Midbrain (tissue), 1 donor: ENCODE results near the gene KCNH5.
A peak's percentile ranks its signal among the peaks of the same experiment; 100 is the strongest.

Experiments used
- DNase-seq: peaks from one replicate; lab custom pipeline; 2025; lab: John Stamatoyannopoulos, UW

Gene KCNH5, protein sequence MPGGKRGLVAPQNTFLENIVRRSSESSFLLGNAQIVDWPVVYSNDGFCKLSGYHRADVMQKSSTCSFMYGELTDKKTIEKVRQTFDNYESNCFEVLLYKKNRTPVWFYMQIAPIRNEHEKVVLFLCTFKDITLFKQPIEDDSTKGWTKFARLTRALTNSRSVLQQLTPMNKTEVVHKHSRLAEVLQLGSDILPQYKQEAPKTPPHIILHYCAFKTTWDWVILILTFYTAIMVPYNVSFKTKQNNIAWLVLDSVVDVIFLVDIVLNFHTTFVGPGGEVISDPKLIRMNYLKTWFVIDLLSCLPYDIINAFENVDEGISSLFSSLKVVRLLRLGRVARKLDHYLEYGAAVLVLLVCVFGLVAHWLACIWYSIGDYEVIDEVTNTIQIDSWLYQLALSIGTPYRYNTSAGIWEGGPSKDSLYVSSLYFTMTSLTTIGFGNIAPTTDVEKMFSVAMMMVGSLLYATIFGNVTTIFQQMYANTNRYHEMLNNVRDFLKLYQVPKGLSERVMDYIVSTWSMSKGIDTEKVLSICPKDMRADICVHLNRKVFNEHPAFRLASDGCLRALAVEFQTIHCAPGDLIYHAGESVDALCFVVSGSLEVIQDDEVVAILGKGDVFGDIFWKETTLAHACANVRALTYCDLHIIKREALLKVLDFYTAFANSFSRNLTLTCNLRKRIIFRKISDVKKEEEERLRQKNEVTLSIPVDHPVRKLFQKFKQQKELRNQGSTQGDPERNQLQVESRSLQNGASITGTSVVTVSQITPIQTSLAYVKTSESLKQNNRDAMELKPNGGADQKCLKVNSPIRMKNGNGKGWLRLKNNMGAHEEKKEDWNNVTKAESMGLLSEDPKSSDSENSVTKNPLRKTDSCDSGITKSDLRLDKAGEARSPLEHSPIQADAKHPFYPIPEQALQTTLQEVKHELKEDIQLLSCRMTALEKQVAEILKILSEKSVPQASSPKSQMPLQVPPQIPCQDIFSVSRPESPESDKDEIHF

DNA sequence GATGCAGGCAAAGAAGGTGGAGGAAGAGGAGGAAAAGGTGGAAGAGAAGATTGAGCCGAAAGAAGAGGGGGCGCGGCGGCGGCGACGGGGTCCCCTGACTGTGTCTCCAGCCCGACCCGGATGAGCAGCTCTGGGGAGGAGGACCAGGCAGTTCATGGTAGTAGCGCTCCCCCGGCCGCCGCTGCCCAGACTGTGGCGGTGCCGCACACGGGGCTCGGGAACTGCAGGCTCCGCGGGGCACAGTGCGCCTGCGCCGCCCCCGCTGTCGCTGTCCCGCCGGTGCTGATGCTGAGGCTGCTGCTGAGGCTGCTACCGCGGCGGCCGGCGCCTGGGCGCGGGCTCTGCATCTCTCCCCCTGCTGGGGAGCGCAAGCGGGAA, at the start of gene KCNH5:
KCNH5 (minus strand) TSS at position 225 of the 378 bp plus-strand sequence. CDS start 272 bp downstream, outside the sequence.
- DNase-seq, result peak; percentile 43

DNA sequence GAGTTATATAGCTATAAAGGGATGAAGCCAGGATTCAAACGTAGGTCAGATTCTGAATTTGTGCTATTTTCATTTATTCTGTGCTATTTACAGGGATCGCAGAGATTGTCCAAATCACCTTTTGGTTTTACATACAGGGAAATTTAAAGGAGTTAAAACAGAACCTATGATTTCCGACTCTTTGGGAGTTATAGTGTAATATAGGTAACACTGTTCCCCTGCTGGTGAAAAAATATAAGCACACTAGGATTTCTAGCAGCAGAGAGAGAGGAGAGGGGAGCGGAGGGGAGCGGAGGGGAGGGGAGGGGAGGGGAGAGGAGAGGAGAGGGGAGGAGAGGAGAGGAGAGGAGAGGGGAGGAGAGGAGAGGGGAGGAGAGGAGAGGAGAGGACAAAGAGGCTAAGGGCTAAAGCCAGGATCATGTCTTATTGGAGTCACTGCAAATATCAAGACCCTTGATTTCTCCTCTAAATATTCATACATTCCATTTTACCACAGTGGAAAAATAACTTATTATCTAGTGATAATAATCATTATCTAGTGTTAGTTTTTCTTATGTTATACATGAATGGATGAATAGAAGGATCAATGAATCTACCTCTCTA, 46.2 kb upstream of the KCNH5 start:
- DNase-seq, result no peak

DNA sequence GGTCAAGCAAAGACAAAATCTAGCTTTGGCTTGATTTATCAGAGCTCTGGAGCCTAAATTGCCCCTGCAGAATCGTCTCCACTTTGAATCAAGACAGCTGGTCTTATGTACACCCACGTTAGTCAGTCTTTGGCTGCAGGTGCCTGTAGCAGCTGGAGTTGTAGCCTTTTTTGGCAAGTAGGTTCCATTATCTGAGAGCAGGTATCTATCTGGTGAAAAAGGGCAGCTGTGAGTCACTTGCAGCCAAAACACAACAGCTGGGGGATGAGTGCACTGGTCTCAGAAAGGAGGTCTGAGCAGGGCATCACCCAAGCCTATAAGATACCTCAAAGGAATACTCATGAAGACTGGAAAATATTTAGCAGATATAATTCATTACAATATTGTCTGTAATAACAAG, 43.6 kb upstream of the KCNH5 start:
- DNase-seq, result no peak

DNA sequence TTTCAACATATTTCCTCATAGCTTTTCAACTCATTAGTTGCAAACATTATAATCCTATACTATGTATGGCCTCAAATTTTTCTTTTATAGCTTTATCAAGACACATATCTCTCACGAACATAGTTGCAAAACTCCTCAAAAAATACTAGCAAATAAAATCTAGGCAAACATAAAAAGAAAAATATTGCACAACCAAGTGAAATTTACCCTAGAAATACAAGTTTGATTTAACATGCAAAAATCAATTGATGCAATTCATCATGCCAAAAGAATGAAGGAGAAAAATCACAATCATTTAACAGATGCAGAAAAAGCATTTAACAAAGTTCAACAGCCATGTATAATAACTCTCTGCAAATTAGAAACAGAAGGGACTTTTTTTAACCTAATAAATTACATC, 33.3 kb upstream of the KCNH5 start:
- no peak for DNase-seq

DNA sequence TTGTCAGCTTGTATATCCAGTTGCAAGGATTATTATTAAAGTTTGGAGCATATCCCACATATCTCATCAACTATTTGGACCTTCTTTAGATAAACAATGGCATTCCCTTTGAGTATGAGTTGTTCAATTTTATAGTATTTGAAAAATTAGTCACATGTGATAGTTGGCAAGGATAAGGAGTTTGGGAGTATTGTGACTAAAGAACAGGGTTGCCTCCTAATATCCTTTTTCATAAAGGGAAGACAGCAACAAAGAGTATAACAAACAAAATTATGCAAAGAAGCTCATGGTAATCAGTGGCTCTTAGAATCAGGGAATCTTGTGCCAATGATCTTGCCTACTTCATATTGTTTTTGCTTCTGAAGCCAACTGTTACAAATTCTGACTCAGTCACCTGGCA, 31.2 kb upstream of the KCNH5 start:
- no peak for DNase-seq

DNA sequence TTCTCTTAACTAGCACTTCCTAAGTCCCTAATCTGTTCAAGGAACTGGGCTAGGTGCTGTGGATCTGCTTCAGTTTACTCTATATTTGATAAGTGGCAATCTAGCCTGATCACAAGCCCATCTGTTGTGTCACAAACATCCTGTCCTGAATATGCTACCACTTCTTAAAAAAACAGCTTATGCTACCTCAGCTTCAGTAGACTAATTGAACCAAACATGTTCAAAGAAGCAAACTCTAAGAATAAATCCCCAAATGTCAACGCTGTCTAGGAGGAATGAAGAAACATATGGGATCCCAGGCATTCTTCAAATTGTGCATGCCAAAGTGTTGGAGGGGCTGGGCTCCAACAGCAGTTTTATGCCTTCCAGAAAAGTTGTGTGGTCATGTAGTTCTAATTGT, 10.4 kb upstream of the KCNH5 start:
- no peak for DNase-seq

DNA sequence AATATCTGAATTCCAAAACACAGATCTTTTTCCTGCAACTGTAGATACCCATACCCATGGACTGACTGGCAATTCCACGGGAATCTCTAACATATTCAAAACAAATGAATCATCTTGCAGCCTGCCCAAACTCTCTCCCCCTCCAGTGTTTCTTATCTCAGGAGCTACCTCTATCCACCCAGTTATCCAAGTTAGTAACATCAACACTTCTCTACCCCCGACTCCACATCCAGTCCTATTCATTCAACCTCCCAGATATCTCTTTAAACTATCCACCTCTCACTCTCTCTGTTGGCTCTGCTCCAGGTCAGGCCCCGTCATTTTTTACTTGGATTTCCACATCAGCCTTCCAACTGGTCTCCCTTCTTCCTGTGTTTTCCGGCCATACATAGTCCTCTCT, 6.7 kb upstream of the KCNH5 start:
- DNase-seq, result no peak

DNA sequence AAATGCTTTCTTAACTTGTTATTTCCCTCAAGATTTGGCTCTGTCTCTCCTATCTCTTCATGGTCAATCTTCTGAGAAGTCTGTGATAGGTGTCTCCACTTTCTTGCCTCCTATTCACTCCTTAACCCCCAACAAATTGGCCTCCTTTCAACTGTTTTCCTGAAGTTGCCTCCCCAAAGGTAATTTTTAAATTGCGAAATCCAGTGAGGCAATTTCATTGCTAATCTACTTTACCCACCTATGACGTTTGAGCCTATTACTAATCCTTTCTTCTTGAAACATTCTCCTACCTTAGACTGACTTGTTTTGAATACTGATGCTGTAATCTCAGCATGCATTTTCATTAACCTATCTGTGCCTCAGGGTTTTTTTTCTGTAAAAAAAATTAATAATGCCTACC, 6.0 kb upstream of the KCNH5 start:
- DNase-seq, result no peak

DNA sequence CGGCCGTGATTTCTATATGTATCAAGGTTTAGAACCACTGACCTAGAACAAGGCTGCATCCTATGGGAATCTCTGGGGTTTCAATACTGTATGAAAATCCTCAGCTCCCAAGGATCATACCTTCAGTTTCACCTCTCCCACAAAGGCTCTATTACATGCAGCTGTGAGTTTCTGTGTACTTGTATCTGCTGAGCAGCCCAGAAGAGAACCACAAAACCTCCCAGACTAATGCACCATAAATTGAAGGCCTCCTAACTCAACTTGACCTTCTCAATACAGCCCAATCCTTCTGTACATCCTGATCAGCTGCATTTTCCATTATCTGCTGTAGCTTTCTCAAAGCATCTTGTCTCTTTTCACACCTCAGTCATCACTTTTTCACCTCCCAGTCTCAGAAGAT, 5.4 kb upstream of the KCNH5 start:
- no peak for DNase-seq

DNA sequence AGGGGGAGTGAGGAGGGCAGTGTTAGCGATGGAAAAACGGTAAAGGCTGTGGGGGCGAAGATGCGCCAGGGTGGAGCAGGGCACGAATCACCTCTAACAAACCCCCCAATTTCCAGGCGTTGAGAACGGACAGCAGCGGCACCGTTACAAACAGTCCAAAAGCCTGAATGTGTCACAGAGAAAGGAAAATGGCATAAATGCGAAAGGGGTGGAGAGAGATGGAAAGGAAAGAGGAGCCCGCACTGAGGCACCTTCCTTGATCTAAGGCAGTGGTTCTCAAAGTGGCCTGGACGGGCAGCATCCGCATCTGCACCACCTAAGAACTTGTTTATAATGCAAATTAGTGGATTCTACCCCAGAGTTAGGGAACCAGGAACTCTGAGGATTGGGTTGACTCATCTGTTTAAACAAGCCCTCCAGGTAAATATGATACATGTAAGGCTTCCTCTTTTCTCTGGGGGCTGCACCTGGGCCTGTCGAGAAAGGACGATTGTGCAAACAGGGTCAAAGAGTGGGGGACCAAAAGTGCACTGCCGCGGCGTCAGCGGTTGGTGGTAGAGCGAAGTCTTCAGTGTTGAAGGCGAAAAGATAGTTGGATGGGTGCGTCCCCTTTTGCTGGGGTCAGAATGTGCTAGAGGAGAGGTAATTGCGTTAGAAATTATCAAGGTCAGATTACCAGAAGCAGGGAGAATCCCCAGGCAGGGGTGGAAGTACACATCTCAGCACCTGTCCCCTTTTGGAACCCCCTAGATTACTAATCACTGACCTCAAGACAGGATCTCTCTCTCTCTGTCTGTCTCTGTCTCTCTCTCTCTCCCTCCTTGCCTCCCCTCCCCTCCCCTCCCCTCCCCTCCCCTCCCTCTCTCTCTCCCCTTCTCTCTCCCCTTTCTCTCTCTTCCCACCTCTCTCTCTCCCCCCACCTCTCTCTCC, 1.3 kb upstream of the KCNH5 start:
- DNase-seq, result no peak

DNA sequence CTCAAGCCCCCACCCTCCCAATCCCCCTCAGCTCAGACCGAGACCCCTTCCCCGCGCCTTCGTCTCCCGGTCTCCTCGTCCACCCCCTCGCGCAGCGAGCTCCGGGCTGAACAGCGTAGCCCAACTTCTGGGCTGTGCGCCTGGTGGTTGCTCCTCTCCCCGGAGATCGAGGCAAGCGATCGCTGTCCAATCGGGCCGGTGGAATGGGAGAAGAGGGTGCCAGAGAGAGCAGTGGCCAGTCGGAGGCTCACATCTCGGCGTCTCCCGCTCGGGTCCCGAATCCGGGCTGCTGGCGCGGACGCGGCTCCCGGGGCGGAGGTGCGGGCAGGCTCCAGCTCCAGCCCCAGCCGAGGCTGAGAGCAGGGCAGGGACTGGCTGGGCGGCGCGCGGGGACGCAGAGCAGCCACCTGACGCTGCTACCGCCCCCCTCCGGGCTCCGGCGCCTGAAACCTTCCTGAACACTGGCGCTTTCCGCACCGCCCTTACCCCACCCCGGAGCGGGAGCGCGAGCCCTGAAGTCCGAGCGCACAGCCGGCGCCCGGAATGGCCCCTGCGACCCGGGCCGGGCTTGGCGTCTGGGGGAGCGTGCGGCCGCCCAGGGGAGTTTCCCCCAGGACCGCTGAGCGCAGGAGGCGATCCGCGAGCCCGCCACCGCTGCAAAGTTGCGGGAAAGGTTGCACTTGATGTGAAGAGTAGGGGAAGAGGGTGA, 508 bp upstream of the KCNH5 start:
- no peak for DNase-seq

DNA sequence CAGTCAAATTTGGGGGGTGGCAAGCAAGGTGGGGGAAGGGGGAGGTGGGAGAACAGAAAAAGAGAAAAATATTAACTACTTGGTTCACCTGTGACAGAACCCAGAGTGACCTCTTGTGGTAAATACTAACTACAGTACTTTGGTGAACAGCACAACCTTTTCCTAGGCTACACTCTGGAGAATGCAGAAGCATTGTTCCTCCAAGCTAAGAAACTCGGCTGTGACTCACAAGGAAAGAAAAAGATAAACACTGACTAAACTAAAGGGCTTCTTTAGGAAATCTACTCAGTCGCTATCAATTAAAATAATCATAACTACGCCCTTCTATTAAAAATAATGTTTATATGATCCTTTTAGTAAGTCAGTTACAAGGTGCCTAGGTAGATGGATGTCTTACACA, 5.4 kb downstream of the KCNH5 start:
- no peak for DNase-seq

DNA sequence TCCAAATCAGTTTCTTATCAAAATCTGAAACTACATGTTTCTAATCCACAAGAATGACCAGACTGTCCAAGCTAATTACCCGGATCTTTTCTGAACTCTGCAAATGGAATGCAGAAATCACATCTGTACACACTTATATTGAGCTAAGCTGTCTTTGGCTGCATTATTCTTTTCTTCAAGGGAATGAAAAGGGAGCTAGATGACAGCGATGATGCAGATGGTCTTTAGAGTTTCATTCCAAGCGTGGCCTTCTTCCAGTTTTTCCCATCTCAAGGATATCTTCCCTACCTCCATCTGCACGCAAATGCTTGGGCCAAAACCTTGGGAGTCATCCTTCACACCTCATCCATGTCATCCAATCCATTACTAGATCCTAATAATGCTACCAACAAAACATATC, 12.6 kb downstream of the KCNH5 start:
- no peak for DNase-seq

DNA sequence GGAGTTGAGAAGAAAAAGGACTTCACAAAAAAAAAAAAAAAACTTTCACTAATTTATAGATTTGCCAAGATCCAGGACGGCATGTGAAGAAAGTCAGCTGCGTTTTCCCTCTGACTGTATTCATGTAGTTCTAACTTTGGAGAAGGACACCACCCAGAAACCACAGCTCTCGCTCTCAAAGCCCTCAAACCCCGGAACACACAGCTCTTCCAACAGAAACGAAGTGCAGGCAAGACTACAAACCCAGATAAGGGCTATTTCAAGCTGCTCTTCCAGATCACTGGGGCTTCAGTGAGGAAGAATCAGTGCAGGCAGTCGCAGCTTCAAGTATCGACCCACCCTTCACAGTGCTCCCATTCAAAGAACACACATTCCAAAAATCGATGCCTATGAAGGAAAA, 13.2 kb downstream of the KCNH5 start:
- DNase-seq, result no peak

DNA sequence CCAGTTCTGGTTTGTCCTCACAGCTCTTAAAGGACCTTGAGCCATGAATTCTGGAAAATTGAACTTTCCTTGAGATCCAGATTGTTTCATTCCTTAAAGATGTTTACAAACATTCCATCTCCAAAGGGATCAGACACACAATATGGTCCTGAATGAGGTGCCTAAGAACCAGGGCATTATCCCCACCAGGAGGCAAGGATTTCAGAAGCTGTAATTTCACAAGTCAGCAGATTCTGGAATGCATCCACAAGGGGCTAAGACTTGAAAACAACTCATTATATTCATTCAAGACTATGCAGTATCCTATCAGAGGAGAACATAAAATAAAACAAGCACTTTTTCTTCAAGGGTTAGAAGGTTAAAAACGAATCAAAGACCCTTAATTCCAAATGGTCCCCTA, 15.1 kb downstream of the KCNH5 start:
- DNase-seq, result no peak

DNA sequence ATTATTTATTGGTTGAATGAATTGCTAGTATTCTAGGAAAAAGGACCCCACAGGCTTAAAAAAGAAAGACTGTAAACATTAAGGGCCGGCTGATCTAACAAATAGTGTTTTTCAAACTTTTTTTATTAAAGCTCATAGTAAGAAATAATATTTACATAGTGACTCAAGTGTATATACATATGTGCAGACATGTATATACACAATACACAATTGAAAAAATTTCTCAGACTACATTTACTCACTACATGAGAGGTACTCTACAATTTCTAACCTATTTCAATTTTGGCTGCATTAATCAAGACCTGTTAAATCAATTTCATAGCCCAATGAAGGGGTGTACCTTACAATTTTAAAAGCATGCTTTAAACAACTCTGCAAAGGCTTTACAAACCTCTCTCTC, 17.5 kb downstream of the KCNH5 start:
- no peak for DNase-seq

DNA sequence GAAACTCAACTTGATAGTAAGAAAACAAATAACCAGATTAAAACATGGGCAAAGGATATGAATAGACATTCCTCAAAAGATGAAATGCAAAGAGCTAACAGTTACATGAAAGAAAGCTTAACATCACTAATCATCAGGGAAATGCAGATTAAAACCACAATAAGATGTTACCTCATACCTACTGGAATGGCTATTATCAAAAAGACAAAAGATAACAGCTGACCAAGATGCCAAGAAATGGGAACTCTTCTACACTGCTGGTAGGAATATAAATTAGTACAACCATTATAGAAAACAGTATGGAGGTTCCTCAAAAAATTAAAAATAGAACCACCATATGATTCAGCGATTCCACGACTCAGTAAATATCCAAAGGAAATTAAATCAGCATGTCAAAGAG, 18.8 kb downstream of the KCNH5 start:
- no peak for DNase-seq

DNA sequence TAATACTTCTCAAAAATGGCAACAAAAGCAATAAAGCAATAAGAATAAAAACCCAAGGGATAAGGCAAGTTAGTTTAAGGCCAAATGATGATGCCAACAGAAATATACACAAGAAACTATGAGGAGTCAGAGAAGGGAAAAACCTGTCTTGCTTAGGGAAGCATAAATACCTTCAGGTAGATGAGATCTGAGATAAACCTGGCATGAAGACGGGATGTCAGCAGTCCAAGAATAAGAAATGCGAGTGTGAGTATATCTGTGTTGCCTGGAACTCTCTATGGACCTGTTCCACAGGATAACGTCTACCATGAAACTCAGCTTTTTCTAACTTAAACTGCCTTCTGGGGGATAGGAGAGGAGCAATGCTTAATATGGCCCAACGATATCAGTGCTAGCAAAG, 30.6 kb downstream of the KCNH5 start:
- no peak for DNase-seq

DNA sequence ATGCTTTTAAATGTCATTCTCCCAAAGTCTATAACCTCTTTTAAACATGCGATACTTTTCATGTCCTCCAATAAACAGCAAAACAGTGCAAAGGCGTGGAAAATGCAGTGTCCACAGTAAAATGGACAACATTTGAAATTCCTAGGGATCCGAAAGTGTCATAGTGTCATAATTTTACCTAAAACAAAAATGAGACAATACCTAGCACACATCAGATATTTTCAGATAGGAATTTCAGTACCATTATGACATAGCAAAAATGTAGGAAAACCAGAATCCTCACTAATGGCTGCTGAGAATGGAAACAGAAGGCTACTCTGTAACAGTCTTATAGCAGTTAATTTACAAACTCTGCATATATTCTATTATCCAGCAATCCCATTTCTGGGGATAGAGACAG, 33.1 kb downstream of the KCNH5 start:
- no peak for DNase-seq

DNA sequence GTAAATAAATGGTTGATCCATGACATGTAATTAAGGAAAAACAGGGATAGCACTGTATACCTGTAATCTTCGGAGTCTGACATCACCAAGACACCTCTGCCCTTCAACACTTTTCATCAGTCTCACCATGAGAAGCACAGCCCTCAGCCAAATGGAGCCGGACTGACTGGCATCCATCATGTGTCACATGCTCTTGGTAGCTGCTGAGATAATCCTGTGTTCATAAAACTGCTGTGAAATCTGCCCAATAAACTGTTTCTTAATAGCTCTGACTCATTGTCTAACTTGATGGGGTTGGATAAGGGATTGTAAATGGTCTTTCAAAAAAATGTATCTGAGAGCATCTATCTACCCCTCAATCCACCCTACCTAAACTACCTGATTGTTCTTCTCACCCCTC, 33.6 kb downstream of the KCNH5 start:
- DNase-seq, result no peak

DNA sequence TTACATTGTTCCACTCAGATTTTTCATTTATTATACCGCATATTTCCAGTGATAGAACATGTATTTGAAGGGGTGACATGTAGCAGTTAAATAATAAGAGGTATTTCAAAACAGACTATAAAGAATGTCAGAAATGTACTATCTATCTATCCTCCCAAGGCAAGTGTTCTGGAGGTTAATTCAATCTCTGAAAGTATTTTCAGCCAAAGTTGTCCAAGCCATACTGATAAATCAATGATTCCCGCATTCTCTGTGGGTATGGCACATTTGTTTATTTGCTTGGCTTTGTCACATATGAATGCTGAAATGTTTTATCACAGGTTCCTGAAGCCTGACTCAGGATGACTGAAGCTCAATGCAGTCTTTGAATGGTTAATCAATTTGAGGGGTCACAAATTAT, 35.8 kb downstream of the KCNH5 start:
- no peak for DNase-seq
